SK-N-SH (cell line): ENCODE data around the gene HOXB6. TPM values are rescaled to one million over a fixed set of nuclear protein-coding genes. Genes with fewer than 3 reads are reported as not detected.

Experiments used
- CTCF ChIA-PET: fragments of 300-600, 350-600 bp; formaldehyde crosslinking; extraction: SDS; loops from one replicate; lab custom pipeline; 2021; lab: Yijun Ruan, JAX
- POLR2A ChIA-PET: fragments of 350-600 bp; sonication (Branson Sonifier 250); formaldehyde crosslinking; extraction: SDS; loops from one replicate; lab custom pipeline; 2020; ENCODE audit warnings: antibody characterized with exemption, inconsistent platforms; lab: Yijun Ruan, JAX
- DNase-seq: peaks from one replicate; pipeline ENCODE4 v3.0.0; 2012
- H2AFZ ChIP-seq: fragments of 200-600 bp; sonication (generic); 2 replicates; pipeline ENCODE4 v1.8.1; 2016; ENCODE audit warnings: antibody characterized with exemption, mild to moderate bottlenecking, low read depth
- H3F3A ChIP-seq: fragments of 200-600 bp; sonication (generic); replicated peaks from 2 replicates; pipeline ENCODE3; 2016; ENCODE audit warnings: antibody characterized with exemption, mild to moderate bottlenecking; ENCODE audit not compliant: insufficient read depth
- H3K27ac ChIP-seq, 2 experiments: fragments of 200-500 bp in 1 of 2; fragments of 200-600 bp in 1 of 2; sonication (Bioruptor generic) in 1 of 2; sonication (generic), shearing (Covaris generic) in 1 of 2; 2 replicates each; pipeline versions ENCODE4 v1.5.1 to v1.6.1; 2014 to 2016; ENCODE audit warnings: low read depth in 2 of 2, inconsistent platforms in 1 of 2, low read length in 1 of 2, mild to moderate bottlenecking in 1 of 2, mixed read lengths in 1 of 2
- H3K27me3 ChIP-seq: fragments of 200-600 bp; sonication (generic), shearing (Covaris generic); 2 replicates; pipeline ENCODE4 v1.6.1; 2016; ENCODE audit warnings: mixed run types; ENCODE audit not compliant: insufficient read depth
- H3K36me3 ChIP-seq, 2 experiments: fragments of 200-500 bp in 1 of 2; fragments of 200-600 bp in 1 of 2; sonication (Bioruptor generic) in 1 of 2; sonication (generic) in 1 of 2; replicated peaks in 1 of 2; 2 replicates each; pipeline versions ENCODE3 to v1.5.1; 2014 to 2016; ENCODE audit warnings: low read length in 1 of 2, mild to moderate bottlenecking in 1 of 2; ENCODE audit not compliant: insufficient read depth in 2 of 2, control insufficient read depth in 1 of 2
- H3K4me1 ChIP-seq, 2 experiments: fragments of 200-500 bp in 1 of 2; fragments of 200-600 bp in 1 of 2; sonication (Bioruptor generic) in 1 of 2; sonication (generic), shearing (Covaris generic) in 1 of 2; 2 replicates each; pipeline versions ENCODE4 v1.5.1 to v1.6.1; 2014 to 2016; ENCODE audit warnings: low read depth in 1 of 2, low read length in 1 of 2, mixed run types in 1 of 2; ENCODE audit not compliant: insufficient read depth in 2 of 2, control insufficient read depth in 1 of 2
- H3K4me2 ChIP-seq: fragments of 200-600 bp; sonication (generic), shearing (Covaris generic); 2 replicates; pipeline ENCODE4 v1.6.1; 2017; ENCODE audit warnings: mixed run types
- H3K4me3 ChIP-seq, 2 experiments: fragments of 200-500 bp in 1 of 2; fragments of 200-600 bp in 1 of 2; sonication (Bioruptor generic) in 1 of 2; sonication (generic), shearing (Covaris generic) in 1 of 2; 2 replicates each; pipeline versions ENCODE4 v1.5.1 to v1.8.1; 2014 to 2016; ENCODE audit warnings: low read depth in 2 of 2, inconsistent platforms in 1 of 2, low read length in 1 of 2, mild to moderate bottlenecking in 1 of 2, mixed read lengths in 1 of 2, moderate library complexity in 1 of 2
- H3K79me2 ChIP-seq: fragments of 200-600 bp; sonication (generic); 2 replicates; pipeline ENCODE4 v1.8.1; 2017; ENCODE audit warnings: mild to moderate bottlenecking; ENCODE audit not compliant: insufficient read depth
- H3K9ac ChIP-seq: fragments of 200-600 bp; sonication (generic); 2 replicates; pipeline ENCODE4 v1.6.1; 2017; ENCODE audit warnings: mixed run types
- H3K9me2 ChIP-seq: fragments of 200-600 bp; sonication (generic); 2 replicates; pipeline ENCODE4 v1.6.1; 2017; ENCODE audit warnings: mixed run types
- H3K9me3 ChIP-seq: fragments of 200-600 bp; sonication (generic); 2 replicates; pipeline ENCODE4 v1.6.1; 2017; ENCODE audit warnings: mixed run types, mild to moderate bottlenecking, moderate library complexity
- H4K20me1 ChIP-seq: fragments of 200-600 bp; sonication (generic); 2 replicates; pipeline ENCODE4 v1.6.1; 2017; ENCODE audit warnings: mild to moderate bottlenecking, mixed run types; ENCODE audit not compliant: insufficient read depth
- CHD2 ChIP-seq: fragments of 150-350 bp; IDR thresholded peaks from 2 replicates; pipeline ENCODE4 v1.6.1; 2018; ENCODE audit warnings: low read length; ENCODE audit not compliant: partially characterized antibody
- EP300 ChIP-seq, 2 experiments: IDR thresholded peaks; 2 replicates each; pipeline versions ENCODE4 v1.4.0 to v1.6.1; 2012; ENCODE audit warnings: borderline replicate concordance in 1 of 2, low read depth in 1 of 2, low read length in 1 of 2
- EZH2phosphoT487 ChIP-seq: fragments of 200-600 bp; sonication (generic); IDR thresholded peaks from 2 replicates; pipeline ENCODE4 v1.6.1; 2017; ENCODE audit warnings: low read depth, mixed run types, mild to moderate bottlenecking, antibody characterized with exemption, moderate library complexity, borderline replicate concordance
- FOSL2 ChIP-seq: IDR thresholded peaks from 2 replicates; pipeline ENCODE4 v1.4.0; 2012; ENCODE audit warnings: low read depth, mild to moderate bottlenecking, moderate library complexity, borderline replicate concordance
- FOXJ3 ChIP-seq: sonication (generic); formaldehyde crosslinking; IDR thresholded peaks from 2 replicates; pipeline ENCODE4 v1.5.1; 2020; ENCODE audit warnings: mild to moderate bottlenecking, missing genetic modification reagents
- GATA2 ChIP-seq: sonication (generic); formaldehyde crosslinking; IDR thresholded peaks from 2 replicates; pipeline ENCODE4 v1.5.0; 2020; ENCODE audit warnings: mild to moderate bottlenecking, missing genetic modification reagents
- JUND ChIP-seq: IDR thresholded peaks from 2 replicates; pipeline ENCODE4 v1.4.0; 2012
- MAX ChIP-seq: IDR thresholded peaks from 2 replicates; pipeline ENCODE4 v1.4.0; 2012; ENCODE audit warnings: low read depth
- MEF2A ChIP-seq: IDR thresholded peaks from 2 replicates; pipeline ENCODE4 v1.4.0; 2012; ENCODE audit warnings: low read depth, borderline replicate concordance
- RCOR1 ChIP-seq: fragments of 150-350 bp; IDR thresholded peaks from 2 replicates; pipeline ENCODE4 v1.6.1; 2017; ENCODE audit warnings: antibody characterized with exemption, low read length
- SIN3A ChIP-seq: IDR thresholded peaks from 2 replicates; pipeline ENCODE4 v1.6.1; 2012; ENCODE audit warnings: low read depth, mild to moderate bottlenecking, low read length, moderate library complexity, borderline replicate concordance
- SMC3 ChIP-seq: IDR thresholded peaks from 2 replicates; pipeline ENCODE4 v1.6.1; 2012; ENCODE audit warnings: low read depth, low read length, improper control_type of control experiment
- TAF1 ChIP-seq: IDR thresholded peaks from 2 replicates; pipeline ENCODE4 v1.6.1; 2012; ENCODE audit warnings: low read depth, mild to moderate bottlenecking, low read length, moderate library complexity, borderline replicate concordance
- TCF12 ChIP-seq: IDR thresholded peaks from 2 replicates; pipeline ENCODE4 v1.4.0; 2012
- TEAD4 ChIP-seq: IDR thresholded peaks from 2 replicates; pipeline ENCODE4 v1.4.0; 2012; ENCODE audit warnings: mild to moderate bottlenecking, borderline replicate concordance; ENCODE audit not compliant: insufficient read depth
- USF1 ChIP-seq: IDR thresholded peaks from 2 replicates; pipeline ENCODE4 v1.4.0; 2012; ENCODE audit warnings: low read depth, borderline replicate concordance
- USF2 ChIP-seq: fragments of 150-350 bp; IDR thresholded peaks from 2 replicates; pipeline ENCODE4 v1.6.1; 2017; ENCODE audit warnings: antibody characterized with exemption, low read length, low read depth, borderline replicate concordance
- YY1 ChIP-seq: IDR thresholded peaks from 2 replicates; pipeline ENCODE4 v1.4.0; 2012; ENCODE audit warnings: low read depth, mild to moderate bottlenecking
- ZBTB33 ChIP-seq: IDR thresholded peaks from 2 replicates; pipeline ENCODE4 v1.4.0; 2012; ENCODE audit warnings: low read depth, borderline replicate concordance
- WGBS: methylation state at CpG from one replicate; pipeline ENCODE4 v1.1.6; 2017; ENCODE audit warnings: low lambda C conversion rate; 5-methylcytosine and 5-hydroxymethylcytosine counted together
- polyA plus RNA-seq, 3 experiments: library from polyadenylated mRNA; depleted of rRNA; stranded (reverse); fragments of >200 nt; gene quantifications; 2 replicates each; pipeline ENCODE4 v1.2.3, GENCODE V29; 2012

Gene HOXB6
- polyA plus RNA-seq, 1 of the 3 experiments (the other 2 are of a cell fraction) = not detected

- Histone ChIP-seq H4K20me1 (peaks cover 2% of the 10 kb centered on the region; the same call in 1 of the 2 replicates), H3K9ac (no peak overlapping the region), H3K9me3 (no peaks in the 10 kb centered on the region), H3K4me3 (no peak overlapping the region), H3F3A (peaks cover 4% of the 10 kb centered on the region), H3K36me3 (no peaks in the 10 kb centered on the region), H3K27me3 (peaks cover 94% of the 10 kb centered on the region), H2AFZ (no peak overlapping the region), H3K4me1 (no peaks in the 10 kb centered on the region), H3K79me2 (no peaks in the 10 kb centered on the region), H3K27ac (no peak overlapping the region), H3K9me2 (no peaks in the 10 kb centered on the region), H3K4me2 (no peak overlapping the region)
- 13% methylated on average over 5 of the region's 5 CpGs for WGBS
- POLR2A ChIA-PET = no interaction called here
- no peak for DNase-seq
- CTCF ChIA-PET = no interaction called here
- TF ChIP-seq EZH2phosphoT487 = no peak
- TF ChIP-seq FOXJ3 (CRISPR knock-in tag) = no peak
- TF ChIP-seq JUND = no peak
- TF ChIP-seq RCOR1 = no peak
- TF ChIP-seq FOSL2 = no peak
- no peak for TF ChIP-seq TCF12
- no peak for TF ChIP-seq YY1
- no peak for TF ChIP-seq EP300 (IDR thresholded peaks at IDR 0.05; ENCODE audit: borderline replicate concordance in 1 of 2, low read depth in 1 of 2, low read length in 1 of 2)
- TF ChIP-seq CHD2 = no peak
- TF ChIP-seq TEAD4 = no peak
- no peak for TF ChIP-seq MEF2A
- no peak for TF ChIP-seq TAF1
- TF ChIP-seq MAX = no peak
- no peak for TF ChIP-seq SMC3
- TF ChIP-seq SIN3A = no peak
- TF ChIP-seq USF1 = no peak
Measured at GRCh38 chr17:48553190-48553547, 51.6 kb downstream of the HOXB6 start.

- TF ChIP-seq TAF1 (no peak), FOSL2 (no peak), GATA2 (CRISPR knock-in tag) (no peak), MEF2A (no peak), USF2 (no peak), TCF12 (no peak), JUND (no peak), SIN3A (no peak), YY1 (no peak), ZBTB33 (no peak)
- no peak overlapping the region for H3K4me3 ChIP-seq
- no peak overlapping the region for H2AFZ ChIP-seq
- H3K27ac ChIP-seq = no peak overlapping the region
- H3K79me2 ChIP-seq = no peaks in the 10 kb centered on the region
- no peaks in the 10 kb centered on the region for H3K9me2 ChIP-seq
- peaks cover 94% of the 10 kb centered on the region for H3K27me3 ChIP-seq
- H3K9ac ChIP-seq = no peak overlapping the region
- peaks cover 2% of the 10 kb centered on the region; the same call in 1 of the 2 replicates for H4K20me1 ChIP-seq
- H3K9me3 ChIP-seq = no peaks in the 10 kb centered on the region
- POLR2A ChIA-PET = no interaction called here
- peaks cover 4% of the 10 kb centered on the region for H3F3A ChIP-seq
- no peak for DNase-seq
- CTCF ChIA-PET = no interaction called here
- no peaks in the 10 kb centered on the region for H3K36me3 ChIP-seq
- no peak overlapping the region for H3K4me2 ChIP-seq
- no peaks in the 10 kb centered on the region for H3K4me1 ChIP-seq
- 24% methylated on average over 11 of the region's 11 CpGs for WGBS
Measured at GRCh38 chr17:48552466-48553189, 52.2 kb downstream of the HOXB6 start.
